ENCODE results near the gene WWOX. TPM values are rescaled to one million over a fixed set of nuclear protein-coding genes. Genes with fewer than 3 reads are reported as not detected.

The WWOX gene
- total and polyA plus RNA-seq, 2 of the 13 experiments (the other 11 are each of a cell fraction or from before 2014, with no cell fraction given) = 9.1 to 37.4 TPM

DNA sequence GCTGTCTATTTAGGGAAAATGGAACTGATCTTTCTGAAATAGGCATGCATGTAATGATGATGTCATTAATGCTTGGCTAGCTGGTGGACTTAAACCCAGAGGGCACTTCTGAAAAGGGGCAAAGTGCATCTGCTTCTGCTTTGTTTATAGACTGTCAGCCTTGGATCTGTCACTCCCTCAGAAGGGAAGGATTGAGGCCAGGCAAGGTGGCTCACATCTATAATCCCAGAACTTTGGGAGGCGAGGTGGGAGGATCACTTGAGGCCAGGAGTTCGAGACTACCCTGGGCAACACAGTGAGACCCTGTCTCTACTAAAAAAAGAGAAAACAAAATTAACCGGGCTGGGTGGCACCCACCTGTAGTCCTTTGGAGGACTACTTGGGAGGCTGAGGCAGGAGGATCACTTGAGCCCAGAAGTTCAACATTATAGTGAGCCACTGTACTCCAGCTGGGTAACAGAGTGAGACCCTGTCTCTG lies 185.5 kb downstream of the WWOX start (continued):
- TF ChIP-seq MXI1 (IDR thresholded peaks at IDR 0.05; ENCODE audit: borderline replicate concordance, low read depth, low read length) (peak; percentile 55; the same call in 1 of the 3 replicates), NKX3-1 (CRISPR knock-in tag; IDR thresholded peaks at IDR 0.05) (0 out of 2 replicates have a peak, but pooled peaks have one; percentile 25), HMG20A (CRISPR knock-in tag; IDR thresholded peaks at IDR 0.05; ENCODE audit: borderline replicate concordance) (peak; percentile 88), ZNF232 (CRISPR knock-in tag; IDR thresholded peaks at IDR 0.05; ENCODE audit: borderline replicate concordance) (0 out of 2 replicates have a peak, but pooled peaks have one; percentile 25), SRF (IDR thresholded peaks at IDR 0.05; ENCODE audit: low read depth, low read length) (no peak), MTF2 (CRISPR knock-in tag; IDR thresholded peaks at IDR 0.05; ENCODE audit: borderline replicate concordance) (no peak), ZNF839 (CRISPR knock-in tag; IDR thresholded peaks at IDR 0.05; ENCODE audit: borderline replicate concordance) (no peak), SIN3A (IDR thresholded peaks at IDR 0.05; ENCODE audit: borderline replicate concordance, low read depth, low read length) (no peak), TGIF2 (CRISPR knock-in tag; IDR thresholded peaks at IDR 0.05) (0 out of 2 replicates have a peak, but pooled peaks have one; percentile 20), MIXL1 (CRISPR knock-in tag; IDR thresholded peaks at IDR 0.05) (peak; percentile 75; the same call in 1 of the 2 replicates)
- TF ChIP-seq, protein P1, sequence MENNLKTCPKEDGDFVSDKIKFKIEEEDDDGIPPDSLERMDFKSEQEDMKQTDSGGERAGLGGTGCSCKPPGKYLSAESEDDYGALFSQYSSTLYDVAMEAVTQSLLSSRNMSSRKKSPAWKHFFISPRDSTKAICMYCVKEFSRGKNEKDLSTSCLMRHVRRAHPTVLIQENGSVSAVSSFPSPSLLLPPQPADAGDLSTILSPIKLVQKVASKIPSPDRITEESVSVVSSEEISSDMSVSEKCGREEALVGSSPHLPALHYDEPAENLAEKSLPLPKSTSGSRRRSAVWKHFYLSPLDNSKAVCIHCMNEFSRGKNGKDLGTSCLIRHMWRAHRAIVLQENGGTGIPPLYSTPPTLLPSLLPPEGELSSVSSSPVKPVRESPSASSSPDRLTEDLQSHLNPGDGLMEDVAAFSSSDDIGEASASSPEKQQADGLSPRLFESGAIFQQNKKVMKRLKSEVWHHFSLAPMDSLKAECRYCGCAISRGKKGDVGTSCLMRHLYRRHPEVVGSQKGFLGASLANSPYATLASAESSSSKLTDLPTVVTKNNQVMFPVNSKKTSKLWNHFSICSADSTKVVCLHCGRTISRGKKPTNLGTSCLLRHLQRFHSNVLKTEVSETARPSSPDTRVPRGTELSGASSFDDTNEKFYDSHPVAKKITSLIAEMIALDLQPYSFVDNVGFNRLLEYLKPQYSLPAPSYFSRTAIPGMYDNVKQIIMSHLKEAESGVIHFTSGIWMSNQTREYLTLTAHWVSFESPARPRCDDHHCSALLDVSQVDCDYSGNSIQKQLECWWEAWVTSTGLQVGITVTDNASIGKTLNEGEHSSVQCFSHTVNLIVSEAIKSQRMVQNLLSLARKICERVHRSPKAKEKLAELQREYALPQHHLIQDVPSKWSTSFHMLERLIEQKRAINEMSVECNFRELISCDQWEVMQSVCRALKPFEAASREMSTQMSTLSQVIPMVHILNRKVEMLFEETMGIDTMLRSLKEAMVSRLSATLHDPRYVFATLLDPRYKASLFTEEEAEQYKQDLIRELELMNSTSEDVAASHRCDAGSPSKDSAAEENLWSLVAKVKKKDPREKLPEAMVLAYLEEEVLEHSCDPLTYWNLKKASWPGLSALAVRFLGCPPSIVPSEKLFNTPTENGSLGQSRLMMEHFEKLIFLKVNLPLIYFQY (CRISPR knock-in tag; IDR thresholded peaks at IDR 0.05; ENCODE audit: borderline replicate concordance) = no peak; the same call in 1 of the 2 replicates
- TF ChIP-seq, protein P2, sequence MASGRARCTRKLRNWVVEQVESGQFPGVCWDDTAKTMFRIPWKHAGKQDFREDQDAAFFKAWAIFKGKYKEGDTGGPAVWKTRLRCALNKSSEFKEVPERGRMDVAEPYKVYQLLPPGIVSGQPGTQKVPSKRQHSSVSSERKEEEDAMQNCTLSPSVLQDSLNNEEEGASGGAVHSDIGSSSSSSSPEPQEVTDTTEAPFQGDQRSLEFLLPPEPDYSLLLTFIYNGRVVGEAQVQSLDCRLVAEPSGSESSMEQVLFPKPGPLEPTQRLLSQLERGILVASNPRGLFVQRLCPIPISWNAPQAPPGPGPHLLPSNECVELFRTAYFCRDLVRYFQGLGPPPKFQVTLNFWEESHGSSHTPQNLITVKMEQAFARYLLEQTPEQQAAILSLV (CRISPR knock-in tag; IDR thresholded peaks at IDR 0.05; ENCODE audit: borderline replicate concordance) = no peak
- TF ChIP-seq, protein P3, sequence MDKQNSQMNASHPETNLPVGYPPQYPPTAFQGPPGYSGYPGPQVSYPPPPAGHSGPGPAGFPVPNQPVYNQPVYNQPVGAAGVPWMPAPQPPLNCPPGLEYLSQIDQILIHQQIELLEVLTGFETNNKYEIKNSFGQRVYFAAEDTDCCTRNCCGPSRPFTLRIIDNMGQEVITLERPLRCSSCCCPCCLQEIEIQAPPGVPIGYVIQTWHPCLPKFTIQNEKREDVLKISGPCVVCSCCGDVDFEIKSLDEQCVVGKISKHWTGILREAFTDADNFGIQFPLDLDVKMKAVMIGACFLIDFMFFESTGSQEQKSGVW (CRISPR knock-in tag; IDR thresholded peaks at IDR 0.05; ENCODE audit: borderline replicate concordance) = no peak
- TF ChIP-seq, protein P4, sequence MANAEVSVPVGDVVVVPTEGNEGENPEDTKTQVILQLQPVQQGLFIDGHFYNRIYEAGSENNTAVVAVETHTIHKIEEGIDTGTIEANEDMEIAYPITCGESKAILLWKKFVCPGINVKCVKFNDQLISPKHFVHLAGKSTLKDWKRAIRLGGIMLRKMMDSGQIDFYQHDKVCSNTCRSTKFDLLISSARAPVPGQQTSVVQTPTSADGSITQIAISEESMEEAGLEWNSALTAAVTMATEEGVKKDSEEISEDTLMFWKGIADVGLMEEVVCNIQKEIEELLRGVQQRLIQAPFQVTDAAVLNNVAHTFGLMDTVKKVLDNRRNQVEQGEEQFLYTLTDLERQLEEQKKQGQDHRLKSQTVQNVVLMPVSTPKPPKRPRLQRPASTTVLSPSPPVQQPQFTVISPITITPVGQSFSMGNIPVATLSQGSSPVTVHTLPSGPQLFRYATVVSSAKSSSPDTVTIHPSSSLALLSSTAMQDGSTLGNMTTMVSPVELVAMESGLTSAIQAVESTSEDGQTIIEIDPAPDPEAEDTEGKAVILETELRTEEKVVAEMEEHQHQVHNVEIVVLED (CRISPR knock-in tag; IDR thresholded peaks at IDR 0.05; ENCODE audit: borderline replicate concordance) = 0 out of 2 replicates have a peak, but pooled peaks have one; percentile 42
- TF ChIP-seq, protein P5, sequence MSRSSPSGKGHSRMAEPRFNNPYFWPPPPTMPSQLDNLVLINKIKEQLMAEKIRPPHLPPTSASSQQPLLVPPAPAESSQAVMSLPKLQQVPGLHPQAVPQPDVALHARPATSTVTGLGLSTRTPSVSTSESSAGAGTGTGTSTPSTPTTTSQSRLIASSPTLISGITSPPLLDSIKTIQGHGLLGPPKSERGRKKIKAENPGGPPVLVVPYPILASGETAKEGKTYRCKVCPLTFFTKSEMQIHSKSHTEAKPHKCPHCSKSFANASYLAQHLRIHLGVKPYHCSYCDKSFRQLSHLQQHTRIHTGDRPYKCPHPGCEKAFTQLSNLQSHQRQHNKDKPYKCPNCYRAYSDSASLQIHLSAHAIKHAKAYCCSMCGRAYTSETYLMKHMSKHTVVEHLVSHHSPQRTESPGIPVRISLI (CRISPR knock-in tag; IDR thresholded peaks at IDR 0.05; ENCODE audit: borderline replicate concordance) = no peak
- TF ChIP-seq, protein P6, sequence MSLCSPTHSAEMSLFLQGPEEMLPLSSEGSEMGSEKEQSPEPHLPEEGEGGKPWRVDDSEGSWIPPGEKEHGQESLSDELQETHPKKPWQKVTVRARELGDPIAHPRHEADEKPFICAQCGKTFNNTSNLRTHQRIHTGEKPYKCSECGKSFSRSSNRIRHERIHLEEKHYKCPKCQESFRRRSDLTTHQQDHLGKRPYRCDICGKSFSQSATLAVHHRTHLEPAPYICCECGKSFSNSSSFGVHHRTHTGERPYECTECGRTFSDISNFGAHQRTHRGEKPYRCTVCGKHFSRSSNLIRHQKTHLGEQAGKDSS (CRISPR knock-in tag; IDR thresholded peaks at IDR 0.05; ENCODE audit: borderline replicate concordance, low read depth) = peak; percentile 54; the same call in 1 of the 2 replicates
- TF ChIP-seq, protein P7, sequence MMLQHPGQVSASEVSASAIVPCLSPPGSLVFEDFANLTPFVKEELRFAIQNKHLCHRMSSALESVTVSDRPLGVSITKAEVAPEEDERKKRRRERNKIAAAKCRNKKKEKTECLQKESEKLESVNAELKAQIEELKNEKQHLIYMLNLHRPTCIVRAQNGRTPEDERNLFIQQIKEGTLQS (CRISPR knock-in tag; IDR thresholded peaks at IDR 0.05) = peak; percentile 86
